PFSK-1 (cell line): ENCODE results near the gene RNF31.

Experiments
- FOXP2 ChIP-seq: optimal IDR thresholded peaks from 2 replicates; pipeline ENCODE3; 2011; ENCODE audit warnings: borderline replicate concordance, control low read depth, inconsistent platforms; ENCODE audit not compliant: insufficient read depth; ENCODE audit errors: extremely low read length, extremely low read depth
- POLR2AphosphoS5 ChIP-seq: IDR thresholded peaks from 2 replicates; pipeline ENCODE4 v1.6.1; 2012; ENCODE audit warnings: low read depth, mild to moderate bottlenecking, control low read depth, low read length, moderate library complexity
- SIN3A ChIP-seq: IDR thresholded peaks from 2 replicates; pipeline ENCODE4 v1.6.1; 2012; ENCODE audit warnings: mild to moderate bottlenecking, low read length, moderate library complexity, borderline replicate concordance; ENCODE audit not compliant: insufficient read depth
- TAF1 ChIP-seq: IDR thresholded peaks from 2 replicates; pipeline ENCODE4 v1.6.1; 2012; ENCODE audit warnings: low read length, control low read depth, borderline replicate concordance; ENCODE audit not compliant: insufficient read depth
- TF ChIP-seq, protein P1 (sequence below), 2 experiments: IDR thresholded peaks; 2 replicates each; pipeline versions ENCODE4 v1.6.1 to v1.8.0; 2011 to 2012; ENCODE audit warnings: low read depth in 2 of 2, low read length in 2 of 2, control low read depth in 1 of 2, inconsistent platforms in 1 of 2, mild to moderate bottlenecking in 1 of 2, moderate library complexity in 1 of 2; ENCODE audit not compliant: insufficient read depth in 1 of 2

Gene RNF31

DNA sequence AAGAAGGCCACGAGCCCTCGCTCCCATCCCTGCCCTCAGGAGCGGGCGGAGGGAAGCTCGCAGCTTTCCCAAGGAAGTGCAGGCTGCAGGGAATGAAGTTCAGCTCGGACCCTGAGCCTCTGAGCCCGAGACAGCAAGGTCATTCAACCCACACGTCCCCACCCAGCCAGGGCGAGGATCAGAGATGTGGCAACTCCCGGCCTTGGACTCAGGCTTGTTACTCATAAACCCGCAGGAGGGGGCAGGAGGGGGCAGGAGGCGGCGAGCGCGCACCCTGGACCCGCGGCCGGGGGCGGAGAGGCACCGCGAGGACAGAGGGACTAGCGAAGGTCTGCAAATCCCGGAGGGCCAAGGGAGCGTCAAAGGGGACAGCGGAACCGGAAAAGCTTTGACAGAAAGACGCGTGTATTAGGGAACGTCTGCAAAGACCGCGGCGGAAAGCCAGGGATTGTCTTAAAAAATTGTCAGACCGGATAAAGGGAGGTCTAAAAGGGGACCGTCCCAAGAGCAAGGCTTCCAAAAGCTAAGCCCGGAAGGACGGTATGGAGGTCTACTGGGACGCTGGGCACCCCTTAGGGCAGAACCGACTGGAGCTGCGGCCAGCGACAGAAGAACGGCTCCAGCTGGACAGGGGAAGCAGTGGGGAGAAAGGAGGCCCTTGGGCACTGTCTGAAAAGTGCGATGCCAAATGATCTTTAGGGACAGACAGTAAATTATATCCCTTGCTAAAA is 33.3 kb upstream of the RNF31 start:
- TF ChIP-seq FOXP2 (no peak), POLR2AphosphoS5 (peak; percentile 65), SIN3A (peak; percentile 64; the same call in 1 of the 2 replicates), TAF1 (peak; percentile 48; the same call in 1 of the 2 replicates)
- TF ChIP-seq, protein P1, sequence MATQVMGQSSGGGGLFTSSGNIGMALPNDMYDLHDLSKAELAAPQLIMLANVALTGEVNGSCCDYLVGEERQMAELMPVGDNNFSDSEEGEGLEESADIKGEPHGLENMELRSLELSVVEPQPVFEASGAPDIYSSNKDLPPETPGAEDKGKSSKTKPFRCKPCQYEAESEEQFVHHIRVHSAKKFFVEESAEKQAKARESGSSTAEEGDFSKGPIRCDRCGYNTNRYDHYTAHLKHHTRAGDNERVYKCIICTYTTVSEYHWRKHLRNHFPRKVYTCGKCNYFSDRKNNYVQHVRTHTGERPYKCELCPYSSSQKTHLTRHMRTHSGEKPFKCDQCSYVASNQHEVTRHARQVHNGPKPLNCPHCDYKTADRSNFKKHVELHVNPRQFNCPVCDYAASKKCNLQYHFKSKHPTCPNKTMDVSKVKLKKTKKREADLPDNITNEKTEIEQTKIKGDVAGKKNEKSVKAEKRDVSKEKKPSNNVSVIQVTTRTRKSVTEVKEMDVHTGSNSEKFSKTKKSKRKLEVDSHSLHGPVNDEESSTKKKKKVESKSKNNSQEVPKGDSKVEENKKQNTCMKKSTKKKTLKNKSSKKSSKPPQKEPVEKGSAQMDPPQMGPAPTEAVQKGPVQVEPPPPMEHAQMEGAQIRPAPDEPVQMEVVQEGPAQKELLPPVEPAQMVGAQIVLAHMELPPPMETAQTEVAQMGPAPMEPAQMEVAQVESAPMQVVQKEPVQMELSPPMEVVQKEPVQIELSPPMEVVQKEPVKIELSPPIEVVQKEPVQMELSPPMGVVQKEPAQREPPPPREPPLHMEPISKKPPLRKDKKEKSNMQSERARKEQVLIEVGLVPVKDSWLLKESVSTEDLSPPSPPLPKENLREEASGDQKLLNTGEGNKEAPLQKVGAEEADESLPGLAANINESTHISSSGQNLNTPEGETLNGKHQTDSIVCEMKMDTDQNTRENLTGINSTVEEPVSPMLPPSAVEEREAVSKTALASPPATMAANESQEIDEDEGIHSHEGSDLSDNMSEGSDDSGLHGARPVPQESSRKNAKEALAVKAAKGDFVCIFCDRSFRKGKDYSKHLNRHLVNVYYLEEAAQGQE (IDR thresholded peaks at IDR 0.05; ENCODE audit: insufficient read depth in 1 of 2, low read depth in 2 of 2, low read length in 2 of 2): no peak

DNA sequence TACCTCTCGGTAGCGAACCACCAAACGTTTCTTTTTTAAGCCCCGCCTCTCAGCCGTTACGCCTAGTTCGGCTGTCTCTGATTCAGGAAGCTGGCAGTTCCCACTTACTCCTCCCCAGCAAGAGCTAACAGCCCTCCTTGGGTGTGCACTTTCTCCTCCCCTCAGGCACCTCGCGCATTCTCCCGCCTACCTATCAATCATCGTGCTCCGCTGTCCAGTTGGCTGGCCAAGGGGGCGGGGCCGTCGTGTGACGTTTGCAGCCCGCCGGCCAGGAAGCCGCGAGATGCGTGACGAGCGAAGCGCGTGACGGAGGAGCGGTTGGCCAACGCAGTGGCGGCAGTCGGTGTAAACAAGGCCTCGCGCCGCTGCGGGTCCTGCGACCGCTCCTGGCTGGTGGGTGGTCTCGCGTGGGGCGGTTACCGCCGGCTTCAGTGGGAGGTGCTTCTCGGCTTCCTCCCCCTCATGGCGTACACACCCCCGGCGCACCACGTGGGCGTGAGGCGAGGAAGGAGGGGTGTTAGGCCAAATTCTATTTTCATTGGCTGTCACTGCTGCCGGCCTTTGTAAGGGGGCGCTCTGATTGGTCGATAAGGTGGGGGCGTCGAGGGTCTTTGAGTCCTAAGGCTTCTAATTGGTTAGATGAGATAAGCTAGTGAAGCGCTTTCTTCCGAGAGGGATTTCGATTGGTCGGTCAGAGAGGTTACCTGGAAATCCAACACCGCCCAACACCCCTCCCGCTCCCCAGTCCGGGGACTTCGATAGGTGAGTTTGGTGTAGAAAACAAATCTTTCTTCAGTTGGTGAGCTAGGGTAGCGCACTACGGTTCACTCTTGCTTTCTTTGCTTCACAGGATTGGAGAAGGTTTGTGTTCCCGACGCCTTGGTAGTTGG is 32.5 kb upstream of the RNF31 start, which contains the start of the genes DCAF11 and NRL:
Gene DCAF11, plus strand, starts transcription at position 246 of the 890 bp plus-strand sequence. CDS start 818 bp downstream, outside the sequence.
Gene NRL, minus strand, starts transcription at position 418 of the 890 bp plus-strand sequence. CDS start 32,101 bp downstream, outside the sequence.
- TF ChIP-seq FOXP2 (peak; percentile 86), SIN3A (peak; percentile 61; the same call in 1 of the 2 replicates), POLR2AphosphoS5 (peak; percentile 38), TAF1 (no peak)
- TF ChIP-seq, protein P1 (IDR thresholded peaks at IDR 0.05; ENCODE audit: insufficient read depth in 1 of 2, low read depth in 2 of 2, low read length in 2 of 2): no peak

DNA sequence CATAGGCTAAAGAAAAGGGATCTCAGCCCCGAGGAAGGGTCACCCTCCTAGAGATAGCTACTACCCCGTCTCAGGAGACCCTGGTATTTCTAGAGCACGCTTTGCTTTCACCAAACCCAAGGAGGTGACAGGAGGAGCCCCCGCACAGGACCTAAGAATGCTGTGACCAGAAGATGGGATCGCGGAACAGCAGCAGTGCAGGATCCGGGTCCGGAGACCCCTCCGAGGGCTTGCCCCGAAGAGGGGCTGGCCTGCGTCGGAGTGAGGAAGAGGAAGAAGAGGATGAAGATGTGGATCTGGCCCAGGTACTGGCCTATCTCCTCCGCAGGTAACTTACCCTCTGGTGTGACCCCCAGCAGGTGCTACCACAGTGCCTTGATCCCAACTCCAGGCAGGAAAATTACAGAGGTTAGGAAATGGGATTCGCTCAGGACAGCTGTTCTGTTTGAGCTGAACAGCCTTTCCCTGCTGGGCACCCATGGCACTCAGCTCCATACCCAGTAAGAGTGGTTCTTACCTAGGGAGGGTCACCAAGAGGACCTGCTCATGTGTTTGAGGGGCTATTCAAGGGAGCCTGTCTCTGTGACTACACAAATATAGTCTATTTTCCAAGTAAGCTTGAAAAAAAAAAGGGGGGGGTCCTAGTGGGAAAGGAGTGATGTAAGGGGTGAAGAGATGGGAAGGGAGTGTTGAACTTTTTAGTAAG is 31.7 kb upstream of the RNF31 start:
- TF ChIP-seq TAF1: no peak

DNA sequence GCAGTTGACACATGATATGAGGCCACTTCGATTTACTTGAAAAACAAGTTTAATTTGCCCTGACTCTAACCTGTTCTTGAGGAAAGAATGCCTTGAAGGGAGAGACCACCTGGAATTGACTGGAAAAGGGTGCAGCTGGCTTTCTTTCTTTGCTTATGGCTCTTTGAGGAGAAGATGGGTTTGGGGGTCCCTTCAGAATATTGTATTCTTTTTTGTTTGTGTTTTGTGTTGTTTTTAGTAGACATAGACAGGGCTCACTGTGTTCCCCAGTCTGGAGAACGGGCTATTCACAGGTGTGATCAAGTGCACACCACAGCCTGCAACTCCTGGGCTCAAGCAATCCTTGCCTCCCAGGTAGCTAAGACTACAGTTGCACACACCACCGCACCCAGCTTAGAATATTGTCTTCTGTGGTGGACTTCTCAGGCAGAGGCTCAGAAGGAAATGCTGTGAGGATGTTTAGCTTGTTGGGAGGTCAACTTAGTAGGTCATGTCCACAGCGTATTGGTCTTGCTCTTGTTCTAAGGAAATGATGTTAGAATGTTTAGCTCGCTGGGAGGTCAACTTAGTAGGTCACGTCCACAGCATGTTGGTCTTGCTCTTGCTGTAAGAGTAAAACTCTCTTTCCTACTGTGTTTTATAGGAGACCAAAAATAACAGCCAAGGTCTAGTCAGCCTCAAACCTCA is 31.0 kb upstream of the RNF31 start:
- TF ChIP-seq, protein P1 (IDR thresholded peaks at IDR 0.05; ENCODE audit: insufficient read depth in 1 of 2, low read depth in 2 of 2, low read length in 2 of 2): no peak
- TF ChIP-seq POLR2AphosphoS5 (no peak), FOXP2 (no peak), SIN3A (no peak), TAF1 (no peak)
